MCF 10A (cell line): ENCODE measurements around the gene TRAF1. TPM values are rescaled to one million over a fixed set of nuclear protein-coding genes. Genes with fewer than 3 reads are reported as not detected.

Source experiments
- BruUV-seq: library from RNA; stranded (reverse); fragments of 400-500 nt; replicated peaks from 2 replicates; lab custom pipeline; 2021; lab: Mats Ljungman, UMichigan
- CTCF ChIA-PET: fragments of 300-600 bp; sonication (Branson Sonifier 250); formaldehyde crosslinking; extraction: SDS; loops from one replicate; lab custom pipeline; 2021; ENCODE audit warnings: antibody characterized with exemption, inconsistent platforms; lab: Yijun Ruan, JAX
- POLR2A ChIA-PET: fragments of 300-600, 350-650 bp; sonication (Branson Sonifier 250); formaldehyde crosslinking; extraction: SDS; loops from one replicate; lab custom pipeline; 2020; ENCODE audit warnings: antibody characterized with exemption, inconsistent platforms; lab: Yijun Ruan, JAX
- DNase-seq: peaks from one replicate; pipeline ENCODE4 v3.0.0-alpha.2; 2018; ENCODE audit not compliant: unreplicated experiment
- H3K27ac Mint-ChIP-seq: one replicate; pipeline ENCODE4 v1.8.0; 2022; ENCODE audit warnings: mild to moderate bottlenecking, low read depth, mixed read lengths; ENCODE audit not compliant: unreplicated experiment
- H3K27me3 Mint-ChIP-seq: one replicate; pipeline ENCODE4 v1.8.0; 2022; ENCODE audit warnings: mixed read lengths; ENCODE audit not compliant: insufficient read depth, unreplicated experiment
- H3K36me3 Mint-ChIP-seq: one replicate; pipeline ENCODE4 v1.8.0; 2022; ENCODE audit warnings: mild to moderate bottlenecking, moderate library complexity, mixed read lengths; ENCODE audit not compliant: insufficient read depth, unreplicated experiment
- H3K4me1 Mint-ChIP-seq: one replicate; pipeline ENCODE4 v1.8.0; 2022; ENCODE audit warnings: mixed read lengths; ENCODE audit not compliant: insufficient read depth, unreplicated experiment
- H3K4me3 Mint-ChIP-seq: one replicate; pipeline ENCODE4 v1.8.0; 2022; ENCODE audit warnings: mild to moderate bottlenecking, moderate library complexity, mixed read lengths; ENCODE audit not compliant: unreplicated experiment
- H3K9me3 Mint-ChIP-seq: one replicate; pipeline ENCODE4 v1.8.0; 2022; ENCODE audit warnings: mixed read lengths; ENCODE audit not compliant: unreplicated experiment
- CTCF ChIP-seq: fragments of 200-600 bp; IDR thresholded peaks from one replicate; pipeline ENCODE4 v1.8.0; 2022; ENCODE audit warnings: antibody characterized with exemption, mild to moderate bottlenecking; ENCODE audit not compliant: unreplicated experiment
- intact Hi-C: fragments of 100-400 bp; cut with micrococcal nuclease; formaldehyde crosslinking; loops from 2 replicates; pipeline ENCODE4 v1.14.1; 2022
- total RNA-seq: library from RNA; stranded (reverse); gene quantifications from 2 replicates; pipeline ENCODE4 v1.2.3, GENCODE V29; 2022

Gene TRAF1
- total RNA-seq, 1 experiment from 2014 or later, result 0.84 TPM

- no peak for TF ChIP-seq CTCF
- Mint-ChIP-seq H3K27ac (peak overlapping the region; percentile 74), H3K4me3 (no peak overlapping the region), H3K4me1 (peaks cover 40% of the 10 kb centered on the region), H3K9me3 (no peaks in the 10 kb centered on the region), H3K36me3 (peaks cover 31% of the 10 kb centered on the region), H3K27me3 (no peaks in the 10 kb centered on the region)
- CTCF ChIA-PET, result interaction anchor here (0.9 to 2.1 kb wide), 5 partner anchors 42 to 445 kb away, joined by 3 to 7 read pairs (median 4); no protein-coding TSS in a partner anchor
- intact Hi-C loops, result loop anchor here (5.0 kb wide), 1 partner anchor 32 kb away; the partner anchor contains the start of gene PSMD5
- BruUV-seq, result no TSS peak
- POLR2A ChIA-PET, result interaction anchor here (0.6 to 1.0 kb wide), 3 partner anchors 81 to 291 kb away, joined by 3 to 6 read pairs (median 3); partner anchors contain the start of gene FBXW2
- no peak for DNase-seq
Observed at GRCh38 chr9:120874226-120875194, 52.1 kb downstream of the TRAF1 start.

GRCh38 chr9:120873512-120873911, 53.1 kb downstream of the TRAF1 start:
- POLR2A ChIA-PET, result interaction anchor here (0.9 to 1.9 kb wide), 5 partner anchors 12 to 97 kb away, joined by 3 to 11 read pairs (median 4); partner anchors contain the start of genes FBXW2 and PSMD5

GRCh38 chr9:120872791-120873502, 53.6 kb downstream of the TRAF1 start:
- BruUV-seq, result no TSS peak
- ChIA-PET POLR2A (interaction anchor here (0.7 to 1.9 kb wide), 7 partner anchors 12 to 161 kb away, joined by 3 to 11 read pairs (median 3); partner anchors contain the start of genes FBXW2 and PSMD5), CTCF (interaction anchor here (0.6 to 2.3 kb wide), 6 partner anchors 11 to 117 kb away, joined by 3 to 9 read pairs (median 4); no protein-coding TSS in a partner anchor)
- Mint-ChIP-seq H3K27ac (peak overlapping the region; percentile 74), H3K36me3 (peaks cover 27% of the 10 kb centered on the region), H3K27me3 (no peaks in the 10 kb centered on the region), H3K4me1 (peaks cover 38% of the 10 kb centered on the region), H3K9me3 (no peaks in the 10 kb centered on the region), H3K4me3 (no peak overlapping the region)
- TF ChIP-seq CTCF, result no peak
- intact Hi-C loops, result no loop called here
- no peak for DNase-seq

More at GRCh38 chr9:120873512-120873911, 53.1 kb downstream of the TRAF1 start:
- no peak for TF ChIP-seq CTCF
- peak; percentile 74 for DNase-seq
- BruUV-seq, result no TSS peak
- Mint-ChIP-seq H3K27ac (peak overlapping the region; percentile 74), H3K9me3 (no peaks in the 10 kb centered on the region), H3K27me3 (no peaks in the 10 kb centered on the region), H3K4me1 (peaks cover 35% of the 10 kb centered on the region), H3K36me3 (peaks cover 27% of the 10 kb centered on the region), H3K4me3 (peak overlapping the region; percentile 36)
- intact Hi-C loops, result no loop called here
- CTCF ChIA-PET, result interaction anchor here (0.5 to 2.3 kb wide), 5 partner anchors 43 to 390 kb away, joined by 3 to 9 read pairs (median 4); no protein-coding TSS in a partner anchor
